Right lobe of liver (tissue), 6 donors: ENCODE data around the gene TRIM3. TPM values are rescaled to one million over a fixed set of nuclear protein-coding genes. Genes with fewer than 3 reads are reported as not detected.

ENCODE experiments used
- ATAC-seq, 4 donors: fragments of 200-7000 bp; cut with Tn5 transposase; one replicate each; pipeline ENCODE4 v1.9.1; 2020; ENCODE audit warnings: mild to moderate bottlenecking in 4 of 4, moderate library complexity in 4 of 4
- DNase-seq, 3 donors: peaks; one replicate each; pipeline ENCODE4 v3.0.0-alpha.2; 2020
- H3K27ac ChIP-seq, 3 donors: fragments of 200-600 bp; one replicate each; pipeline ENCODE4 v1.8.0; 2022
- H3K27me3 ChIP-seq, 2 donors: fragments of 200-600 bp; one replicate each; pipeline ENCODE4 v1.8.0; 2022
- H3K36me3 ChIP-seq, 4 donors: fragments of 200-600 bp; sonication (generic) in 1 of 4; one replicate each; pipeline versions ENCODE4 v1.5.1 to v1.8.0; 2017 to 2022; ENCODE audit warnings: control low read depth in 1 of 4
- H3K4me1 ChIP-seq, 4 donors: fragments of 200-600 bp; sonication (generic) in 1 of 4; one replicate each; pipeline versions ENCODE4 v1.5.1 to v1.8.0; 2017 to 2022; ENCODE audit warnings: control low read depth in 1 of 4
- H3K4me3 ChIP-seq, 3 donors: fragments of 200-600 bp; one replicate each; pipeline ENCODE4 v1.8.0; 2022
- H3K9me3 ChIP-seq, 4 donors: fragments of 200-600 bp; sonication (generic) in 1 of 4; one replicate each; pipeline versions ENCODE4 v1.5.1 to v1.8.0; 2017 to 2022; ENCODE audit warnings: control low read depth in 1 of 4
- CTCF ChIP-seq, 4 donors: fragments of 200-600 bp in 3 of 4; fragments of 450-650 bp in 1 of 4; IDR thresholded peaks; one replicate each; pipeline versions ENCODE4 v1.5.1 to v1.8.0; 2016 to 2022; ENCODE audit warnings: antibody characterized with exemption in 4 of 4, mild to moderate bottlenecking in 2 of 4
- POLR2A ChIP-seq: fragments of 450-650 bp; IDR thresholded peaks from one replicate; pipeline ENCODE4 v1.6.1; 2017; ENCODE audit warnings: antibody characterized with exemption, mild to moderate bottlenecking
- WGBS: methylation state at CpG from one replicate; pipeline ENCODE4 v1.1.6; 2018; ENCODE audit warnings: low coverage, low lambda C conversion rate; ENCODE audit not compliant: insufficient coverage; ENCODE audit errors: missing lambda C conversion rate; 5-methylcytosine and 5-hydroxymethylcytosine counted together
- intact Hi-C, 2 donors: fragments of 100-400 bp; cut with DNase I; formaldehyde crosslinking; loops; one replicate each; pipeline versions ENCODE4 v1.11.2 to v1.14.1; 2022
- total RNA-seq, 6 experiments: library from RNA; depleted of rRNA in 2 of 6; stranded (reverse); fragments of >200 nt in 2 of 6; fragmentation: NEBNext Ultra II Directional in 3 of 6; extraction: Animal tissue kit (Norgen Biotek cat#: 25700) in 3 of 6; gene quantifications; one replicate each; pipeline versions ENCODE4 v1.1.0 to v1.2.4, GENCODE V29; 2016 to 2023
- donor health status: DM: no; HTN: yes; CAD: no.
- donor health status: DM: no; HTN: no; CAD: no.
- donor health status: DM: no; HTN: no; CAD: no.
- donor health status: DM: no; HTN: yes; CAD: no.
- donor health status: DM: no; HTN: yes; CAD: no.

Gene TRIM3
- total RNA-seq, 6 experiments from 2014 or later = 5.0 to 8.9 (median 6.7) TPM

GRCh38 chr11:6415797-6416196 lies 57.9 kb downstream of the TRIM3 start:
- Histone ChIP-seq H3K4me3 (no peak overlapping the region), H3K9me3 (no peaks in the 10 kb centered on the region), H3K4me1 (peaks cover 0 to 8% (median 3%) of the 10 kb centered on the region in 4 donors), H3K36me3 (no peaks in the 10 kb centered on the region), H3K27me3 (no peaks in the 10 kb centered on the region), H3K27ac (no peak overlapping the region)
- DNase-seq (no peak), ATAC-seq (no peak)
- intact Hi-C loops = no loop called here
- WGBS = 87% methylated on average over 6 of the region's 6 CpGs
- TF ChIP-seq CTCF (IDR thresholded peaks at IDR 0.05) (no peak), POLR2A (no peak)

GRCh38 chr11:6414874-6415328 lies 58.8 kb downstream of the TRIM3 start:
- H3K27ac ChIP-seq = no peak overlapping the region
- peaks cover 0 to 5% (median 2%) of the 10 kb centered on the region in 4 donors for H3K4me1 ChIP-seq
- no peaks in the 10 kb centered on the region for H3K36me3 ChIP-seq
- no peaks in the 10 kb centered on the region for H3K9me3 ChIP-seq
- TF ChIP-seq CTCF (IDR thresholded peaks at IDR 0.05) = no peak
- TF ChIP-seq POLR2A = no peak
- WGBS = 59% methylated on average over 3 of the region's 3 CpGs
- DNase-seq (no peak), ATAC-seq (peak in 2 of 4 donors; percentile 5 to 10)
- intact Hi-C loops = no loop called here
- no peaks in the 10 kb centered on the region for H3K27me3 ChIP-seq
- no peak overlapping the region for H3K4me3 ChIP-seq

GRCh38 chr11:6413791-6414201 lies 59.9 kb downstream of the TRIM3 start:
- Histone ChIP-seq H3K4me3 (no peak overlapping the region), H3K27ac (no peak overlapping the region), H3K36me3 (no peaks in the 10 kb centered on the region), H3K27me3 (no peaks in the 10 kb centered on the region), H3K4me1 (no peaks in the 10 kb centered on the region), H3K9me3 (no peaks in the 10 kb centered on the region)
- 94% methylated on average over 11 of the region's 12 CpGs for WGBS
- ATAC-seq (no peak), DNase-seq (no peak)
- TF ChIP-seq CTCF (IDR thresholded peaks at IDR 0.05) (no peak), POLR2A (no peak)
- intact Hi-C loops = no loop called here

GRCh38 chr11:6411594-6412031 lies 62.1 kb downstream of the TRIM3 start:
- Histone ChIP-seq H3K4me3 (no peak overlapping the region), H3K4me1 (no peaks in the 10 kb centered on the region), H3K27ac (no peak overlapping the region), H3K27me3 (no peaks in the 10 kb centered on the region), H3K36me3 (no peaks in the 10 kb centered on the region), H3K9me3 (no peaks in the 10 kb centered on the region)
- 93% methylated on average over 3 of the region's 10 CpGs for WGBS
- no peak for ATAC-seq
- TF ChIP-seq CTCF (IDR thresholded peaks at IDR 0.05) (no peak), POLR2A (no peak)
- intact Hi-C loops = no loop called here
- DNase-seq = no peak
